Stimulated activated CD4-positive, alpha-beta T cell treated with anti-CD3 and anti-CD28 coated beads, Interleukin-15, amount 100 ng/mL, for 48 hours (primary cell): ENCODE data around the gene PALM.
"Not testable (repeated sequence)": the region's sequence is repeated elsewhere in the genome, so short reads cannot be mapped to it uniquely, and the experiment has no call there.

Experiments used
- DNase-seq, 2 donors: peaks; one replicate each; pipeline ENCODE4 v3.0.0-alpha.2; 2020; ENCODE audit warnings: low read depth in 2 of 2

The PALM gene, protein sequence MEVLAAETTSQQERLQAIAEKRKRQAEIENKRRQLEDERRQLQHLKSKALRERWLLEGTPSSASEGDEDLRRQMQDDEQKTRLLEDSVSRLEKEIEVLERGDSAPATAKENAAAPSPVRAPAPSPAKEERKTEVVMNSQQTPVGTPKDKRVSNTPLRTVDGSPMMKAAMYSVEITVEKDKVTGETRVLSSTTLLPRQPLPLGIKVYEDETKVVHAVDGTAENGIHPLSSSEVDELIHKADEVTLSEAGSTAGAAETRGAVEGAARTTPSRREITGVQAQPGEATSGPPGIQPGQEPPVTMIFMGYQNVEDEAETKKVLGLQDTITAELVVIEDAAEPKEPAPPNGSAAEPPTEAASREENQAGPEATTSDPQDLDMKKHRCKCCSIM

DNA sequence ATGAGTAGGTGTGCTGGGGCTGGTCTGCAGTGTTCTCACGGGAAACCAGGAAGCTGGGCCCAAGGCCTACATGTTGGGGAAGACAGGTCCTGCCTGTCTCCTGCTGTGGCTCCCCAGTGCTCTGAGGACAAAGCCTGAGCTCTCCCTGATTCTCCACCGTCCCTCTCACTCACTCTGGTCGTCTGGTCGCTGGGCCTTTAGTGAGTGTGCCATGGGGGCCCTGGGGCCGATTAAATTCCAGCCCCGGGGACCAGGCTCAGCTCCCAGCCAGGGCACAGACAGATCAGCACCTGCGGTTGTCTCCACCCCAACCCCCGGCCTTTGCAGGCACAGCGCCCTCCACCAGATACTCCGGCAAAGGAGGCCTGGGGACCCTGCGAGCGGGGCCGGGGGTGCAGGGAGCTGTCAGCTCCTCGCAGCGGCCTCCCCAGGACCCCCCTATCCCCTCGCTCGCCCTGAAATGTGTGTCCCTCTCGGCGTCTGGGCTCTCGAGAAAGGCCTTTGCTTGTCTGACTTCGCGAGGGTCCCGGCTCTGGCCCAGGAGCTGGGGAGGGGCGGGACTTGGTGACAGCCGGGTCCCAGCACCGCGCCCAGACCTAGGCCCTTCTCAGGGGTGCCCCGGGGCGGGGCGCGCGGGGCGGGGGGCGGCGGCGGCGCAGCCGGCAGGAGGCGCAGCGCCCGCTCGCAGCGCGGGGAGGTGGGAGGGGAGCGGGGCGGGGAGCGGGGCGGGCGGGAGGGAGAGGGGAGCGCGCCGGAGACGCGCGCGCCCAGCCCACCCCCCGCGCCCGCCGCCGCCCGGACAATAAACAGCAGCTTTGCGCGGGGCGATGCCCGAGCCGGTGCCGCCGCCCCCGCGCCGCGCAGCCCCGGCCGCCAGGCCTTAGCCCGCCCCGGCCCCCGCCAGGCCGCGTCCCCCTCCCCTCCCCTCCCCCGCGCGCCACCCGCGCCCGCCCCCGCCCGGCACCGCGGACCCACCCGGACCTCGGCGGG lies at the start of gene PALM:
PALM (plus strand) TSS at position 782 of the 990 bp plus-strand sequence. CDS start 212 bp downstream, outside the sequence.
- no peak for DNase-seq

DNA sequence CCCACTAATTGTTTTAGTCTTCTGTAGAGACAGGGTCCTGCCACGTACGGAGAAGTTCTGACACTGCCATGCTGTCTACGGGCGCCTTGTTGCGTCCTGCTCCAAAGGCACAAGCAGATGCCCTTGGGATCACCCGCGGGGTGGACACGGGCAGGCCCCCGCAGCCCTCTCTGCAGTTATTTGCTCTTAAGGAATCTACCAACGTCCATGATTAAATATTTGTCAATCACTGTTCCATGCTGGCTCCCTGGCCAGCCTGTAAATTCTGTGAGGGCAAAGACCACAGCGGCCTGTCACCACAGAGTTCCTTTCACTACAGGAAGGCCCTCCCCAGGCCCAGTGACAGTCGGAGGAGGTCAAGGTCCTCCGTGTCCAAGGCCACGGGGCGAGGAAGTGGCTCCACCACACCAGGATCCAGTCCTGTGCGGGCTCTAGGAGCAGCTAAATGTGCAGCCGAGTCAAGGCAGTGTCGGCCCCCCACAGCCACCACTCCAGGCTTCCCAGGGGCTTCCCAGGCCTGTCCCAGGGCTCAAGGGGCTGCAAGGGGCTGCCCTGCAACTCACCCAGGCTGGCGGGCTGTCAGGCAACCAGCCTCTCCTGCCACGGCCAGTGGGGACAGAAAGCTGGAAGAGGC lies 47.8 kb upstream of the PALM start:
- no peak for DNase-seq

DNA sequence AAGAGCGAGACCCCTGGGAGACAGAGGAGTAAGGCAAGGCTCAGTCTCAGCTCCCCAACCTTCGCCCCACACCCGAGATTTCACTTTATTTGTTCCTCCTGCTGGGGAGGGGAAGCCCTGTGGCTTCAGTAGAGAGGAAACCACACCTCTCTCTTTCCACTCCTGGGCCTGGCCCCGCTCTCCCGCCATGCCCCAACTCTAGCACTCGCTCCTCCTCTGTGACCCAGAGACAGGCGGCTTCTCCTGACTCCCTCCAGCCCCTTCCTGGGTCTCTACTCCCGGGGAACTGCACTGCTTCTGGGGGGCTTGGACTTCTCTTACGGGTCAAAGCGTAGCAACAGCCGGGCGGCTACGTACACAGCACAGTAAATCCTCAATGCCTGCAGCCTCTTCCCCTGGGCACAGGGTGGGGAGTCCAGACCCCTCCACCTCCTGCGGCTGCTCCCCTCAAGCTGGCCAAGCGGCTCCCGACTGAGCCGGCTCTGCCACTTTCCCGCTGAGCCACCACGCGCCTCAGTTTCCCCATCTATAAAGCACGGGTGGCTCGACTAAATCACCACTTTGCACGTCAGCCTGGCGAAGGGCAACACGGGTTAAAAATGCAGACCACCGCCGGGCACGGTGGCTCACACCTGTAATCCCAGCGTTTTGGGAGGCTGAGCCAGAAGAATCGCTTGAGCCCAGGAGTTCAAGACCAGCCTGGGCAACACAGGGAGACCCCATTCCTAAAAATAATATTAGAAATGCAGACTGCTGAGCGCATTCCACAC lies 47.1 kb upstream of the PALM start:
- DNase-seq, result peak in 1 of 2 donors; percentile 50

DNA sequence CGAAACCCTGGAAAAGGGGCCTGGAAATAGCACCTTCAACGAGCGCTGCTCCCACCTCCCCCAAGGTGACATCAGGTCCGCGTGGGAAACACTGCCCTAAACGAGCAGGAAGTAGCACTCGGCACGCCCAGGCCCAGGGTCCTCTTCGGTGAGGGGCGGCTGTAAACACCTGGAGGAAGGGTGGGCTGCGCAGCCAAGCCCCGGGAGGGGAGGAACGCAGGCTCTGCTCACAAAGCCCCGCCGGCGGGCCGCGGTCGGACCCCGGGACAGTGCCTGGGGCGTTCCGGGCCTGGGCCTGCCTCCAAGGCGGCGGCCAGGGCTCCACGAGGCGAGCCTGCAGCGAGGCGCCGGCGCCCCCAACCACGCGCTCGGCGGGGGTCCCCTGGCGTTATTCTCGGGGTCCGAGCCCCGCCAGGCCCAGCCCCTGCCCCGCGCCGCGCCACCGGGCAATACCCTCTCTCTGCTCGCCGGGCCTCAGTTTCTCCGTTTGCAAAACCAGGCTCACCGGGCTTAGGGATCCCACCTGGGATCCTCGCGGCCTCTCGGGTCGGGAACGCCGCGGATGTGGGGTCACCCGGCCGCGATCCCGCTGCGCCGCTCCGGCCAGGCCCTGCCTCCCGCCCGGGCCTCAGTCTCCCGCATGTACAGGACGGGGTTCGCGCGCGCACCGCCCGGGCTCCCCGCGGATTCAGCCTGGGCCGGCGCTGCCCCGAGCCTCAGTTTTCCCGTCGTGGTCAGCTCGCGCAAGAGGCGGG lies 46.4 kb upstream of the PALM start:
- peak; percentile 62 to 67 for DNase-seq

DNA sequence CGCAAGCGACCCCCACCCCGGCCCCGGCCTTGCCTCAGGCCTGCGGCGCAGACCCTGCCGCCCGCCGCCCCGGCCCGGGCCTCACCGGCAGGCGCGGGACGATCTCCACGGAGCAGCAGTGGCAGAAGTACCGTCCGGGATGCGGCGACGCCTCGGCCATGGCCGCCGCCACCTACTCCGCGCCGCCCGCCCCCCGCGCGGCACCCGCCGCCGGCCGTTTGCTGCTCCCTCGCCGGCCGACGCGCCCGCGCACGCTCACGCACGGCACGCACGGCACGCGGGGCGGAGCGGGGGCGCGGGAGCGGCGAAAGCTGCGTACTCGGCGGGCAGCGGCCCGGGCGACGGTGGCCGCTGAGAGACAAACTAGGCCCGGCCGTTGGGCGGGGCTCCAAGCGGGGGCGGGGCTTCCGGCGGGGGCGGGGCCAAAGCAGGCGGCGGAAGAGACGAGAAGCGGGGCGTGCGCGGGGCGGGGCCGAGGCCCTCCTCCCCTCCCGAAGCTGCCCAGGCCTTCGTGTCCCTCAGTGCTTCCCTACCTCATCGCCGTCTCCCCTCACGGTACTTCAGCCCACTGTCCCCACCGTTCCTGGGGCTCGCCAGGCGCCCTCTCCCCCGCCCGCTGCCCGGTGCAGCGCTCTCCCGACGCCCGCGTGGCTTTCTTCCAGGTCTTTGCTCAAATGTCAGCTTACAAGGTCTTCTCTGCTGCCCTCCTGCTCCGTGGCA lies 45.6 kb upstream of the PALM start, which contains the start of gene RNF126:
RNF126 (minus strand) TSS at position 253 of the 720 bp plus-strand sequence; CDS start at position 160, 93 bp downstream.
- peak; percentile 88 to 93 for DNase-seq

DNA sequence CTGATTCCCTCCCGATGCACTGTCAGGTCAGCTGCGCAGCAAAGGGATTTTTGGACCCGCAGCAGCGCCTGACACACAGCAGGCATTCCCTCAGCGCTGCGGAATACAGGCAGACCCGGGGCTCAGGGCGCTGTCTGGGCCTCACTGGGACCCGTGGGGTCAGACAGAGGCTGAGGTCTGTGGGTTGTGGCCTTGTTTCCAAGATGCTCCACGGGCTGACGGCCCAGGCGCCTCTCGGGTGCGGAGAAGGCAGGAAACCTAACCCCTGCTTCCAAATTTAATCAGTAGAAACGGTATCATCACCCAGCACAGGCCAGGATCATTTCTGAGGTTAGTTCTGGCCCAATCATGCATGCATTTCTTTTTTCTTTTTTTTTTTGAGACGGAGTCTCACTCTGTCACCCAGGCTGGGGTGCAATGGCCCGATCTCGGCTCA lies 45.0 kb upstream of the PALM start:
- DNase-seq, result no peak

DNA sequence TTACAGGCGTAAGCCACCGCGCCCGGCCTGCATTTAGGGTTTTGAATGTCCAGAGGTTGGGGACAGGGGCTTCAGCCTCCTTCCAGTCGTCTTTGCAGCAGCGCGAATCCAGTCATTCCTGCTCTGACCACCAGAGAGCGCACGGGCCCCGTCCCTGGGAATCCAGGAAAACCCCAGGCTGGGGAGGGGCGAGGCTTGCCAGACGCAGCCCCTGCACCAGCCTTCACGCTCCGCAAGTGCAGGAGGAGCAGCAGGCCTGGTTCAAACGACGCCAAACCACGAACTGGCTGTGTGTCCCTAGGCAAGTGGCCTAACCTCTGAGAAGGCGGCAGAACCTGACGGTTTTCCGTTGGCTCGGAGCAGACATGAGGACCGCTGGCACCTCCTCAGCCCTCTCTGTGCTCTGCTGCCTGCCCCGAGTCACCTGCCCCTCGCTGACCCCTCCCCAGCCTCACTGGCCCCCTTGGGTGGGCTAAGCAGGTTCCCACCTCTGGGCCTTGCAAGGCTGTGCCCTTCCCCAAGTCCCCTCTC lies 43.8 kb upstream of the PALM start:
- peak; percentile 51 to 80 for DNase-seq

DNA sequence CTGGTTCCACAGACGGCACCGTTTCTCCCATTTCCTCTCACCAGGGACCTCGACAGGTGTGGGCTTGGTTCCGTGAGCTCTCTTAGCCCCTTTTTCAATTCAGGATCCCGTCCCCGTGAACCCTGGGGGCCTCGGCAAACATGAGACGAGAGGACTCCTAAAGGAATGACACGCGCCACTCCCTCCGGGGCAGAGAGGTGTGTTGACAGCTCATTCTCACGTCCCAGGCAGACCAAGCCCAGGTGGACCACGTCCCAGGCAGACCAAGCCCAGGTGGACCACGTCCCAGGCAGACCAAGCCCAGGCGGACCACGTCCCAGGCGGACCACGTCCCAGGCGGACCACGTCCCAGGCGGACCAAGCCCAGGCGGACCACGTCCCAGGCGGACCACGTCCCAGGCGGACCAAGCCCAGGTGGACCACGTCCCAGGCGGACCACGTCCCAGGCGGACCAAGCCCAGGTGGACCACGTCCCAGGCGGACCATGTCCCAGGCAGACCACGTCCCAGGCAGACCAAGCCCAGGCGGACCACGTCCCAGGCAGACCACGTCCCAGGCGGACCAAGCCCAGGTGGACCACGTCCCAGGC lies 41.7 kb upstream of the PALM start:
- DNase-seq, result not testable (repeated sequence)

DNA sequence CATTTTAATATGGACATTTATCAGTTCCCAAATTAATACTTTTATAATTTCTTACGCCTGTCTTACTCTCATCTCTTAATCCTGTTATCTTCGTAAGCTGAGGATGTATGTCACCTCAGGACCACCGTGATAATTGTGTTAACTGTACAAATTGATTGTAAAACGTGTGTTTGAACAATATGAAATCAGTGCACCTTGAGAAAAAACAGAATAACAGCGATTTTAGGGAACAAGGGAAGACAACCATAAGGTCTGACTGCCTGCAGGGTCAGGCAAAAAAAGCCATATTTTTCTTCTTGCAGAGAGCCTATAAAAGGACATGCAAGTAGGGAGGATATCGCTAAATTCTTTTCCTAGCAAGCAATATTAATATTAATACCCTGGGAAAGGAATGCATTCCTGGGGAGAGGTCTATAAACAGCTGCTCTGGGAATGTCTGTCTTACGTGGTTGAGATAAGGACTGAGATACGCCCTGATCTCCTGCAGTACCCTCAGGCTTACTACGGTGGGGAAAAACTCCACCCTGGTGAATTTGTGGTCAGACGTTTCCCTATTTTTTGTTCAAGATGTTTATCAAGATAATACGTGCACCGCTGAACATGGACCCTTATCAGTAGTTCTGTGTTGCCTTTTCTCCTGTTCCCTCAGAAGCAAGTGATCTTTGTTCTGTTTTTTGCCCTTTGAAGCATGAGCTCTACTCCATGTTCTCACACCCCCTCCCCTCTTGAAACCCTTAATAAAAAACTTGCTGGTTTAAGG lies 39.9 kb upstream of the PALM start:
- not testable (repeated sequence) for DNase-seq

DNA sequence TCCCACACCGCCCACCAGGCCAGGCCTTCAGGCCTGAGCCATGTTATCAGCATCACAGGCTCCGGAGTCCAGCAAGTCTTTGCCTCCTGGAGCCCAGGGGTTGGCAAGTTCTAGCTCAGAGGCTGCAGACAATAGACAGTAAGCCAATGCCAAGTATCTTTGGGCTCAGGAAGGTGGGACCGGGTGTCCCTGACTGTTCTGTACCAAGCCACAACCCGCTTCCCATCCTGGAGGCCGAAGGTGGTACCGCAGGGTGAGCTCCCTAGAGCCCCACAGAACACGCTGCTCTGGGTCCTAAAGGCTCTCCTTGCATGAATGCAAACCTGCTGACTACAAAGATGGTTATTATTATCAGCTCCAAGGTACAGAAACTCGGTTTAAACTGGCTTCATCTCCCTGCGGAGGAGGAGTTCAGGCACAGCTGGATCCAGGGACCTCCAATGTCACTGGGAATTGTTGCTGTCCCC lies 38.1 kb upstream of the PALM start:
- no peak for DNase-seq

DNA sequence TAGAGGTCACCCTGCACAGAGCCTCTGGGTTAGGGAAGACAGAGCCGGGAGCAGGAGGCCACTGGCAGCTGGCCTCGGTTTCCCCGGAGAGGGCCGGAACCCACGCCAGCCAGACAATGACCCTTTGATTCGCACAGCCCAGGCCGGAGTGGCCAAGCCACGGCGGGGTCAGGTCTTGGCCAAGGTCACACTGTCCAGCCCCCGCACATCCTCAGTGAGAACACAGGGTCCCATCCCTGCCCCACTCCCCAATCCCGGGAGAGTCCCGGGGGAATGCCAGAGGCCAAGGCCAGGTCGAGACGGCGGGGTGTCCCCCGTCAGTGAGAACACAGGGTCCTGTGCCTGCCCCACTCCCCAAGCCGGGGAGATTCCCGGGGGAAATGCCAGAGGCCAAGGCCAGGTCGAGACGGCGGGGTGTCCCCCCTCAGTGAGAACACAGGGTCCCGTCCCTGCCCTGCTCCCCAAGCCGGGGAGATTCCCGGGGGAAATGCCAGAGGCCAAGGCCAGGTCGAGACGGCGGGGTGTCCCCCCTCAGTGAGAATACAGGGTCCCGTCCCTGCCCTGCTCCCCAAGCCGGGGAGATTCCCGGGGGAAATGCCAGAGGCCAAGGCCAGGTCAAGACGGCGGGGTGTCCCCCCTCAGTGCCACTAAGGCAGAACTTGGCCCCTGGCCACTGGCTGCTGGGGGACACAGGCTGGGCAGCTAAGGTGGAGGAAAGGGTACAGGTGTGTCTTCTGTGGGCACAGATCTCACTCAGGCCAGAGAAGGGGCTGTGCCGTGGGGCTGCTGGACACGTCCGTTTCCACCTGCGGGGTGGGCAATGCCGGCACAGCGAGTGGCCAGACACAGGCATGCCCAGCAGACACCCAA lies 34.2 kb upstream of the PALM start:
- DNase-seq, result no peak

DNA sequence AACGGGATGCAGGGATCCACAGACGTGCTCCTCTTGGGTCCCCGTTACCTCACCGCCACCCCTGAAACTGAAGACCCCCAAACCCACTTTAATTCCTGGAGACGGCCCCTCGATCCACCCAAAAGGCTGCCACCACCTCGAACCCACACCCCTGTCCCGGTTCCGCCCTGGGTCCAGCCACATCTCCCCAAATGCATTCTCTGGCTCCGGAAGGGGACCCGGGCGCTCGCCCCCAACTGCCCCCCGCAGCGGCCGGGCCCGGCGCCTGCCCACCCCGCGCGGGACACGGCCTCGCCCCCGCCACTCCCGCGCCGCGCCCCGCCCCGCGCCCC lies 32.8 kb upstream of the PALM start:
- no peak for DNase-seq

DNA sequence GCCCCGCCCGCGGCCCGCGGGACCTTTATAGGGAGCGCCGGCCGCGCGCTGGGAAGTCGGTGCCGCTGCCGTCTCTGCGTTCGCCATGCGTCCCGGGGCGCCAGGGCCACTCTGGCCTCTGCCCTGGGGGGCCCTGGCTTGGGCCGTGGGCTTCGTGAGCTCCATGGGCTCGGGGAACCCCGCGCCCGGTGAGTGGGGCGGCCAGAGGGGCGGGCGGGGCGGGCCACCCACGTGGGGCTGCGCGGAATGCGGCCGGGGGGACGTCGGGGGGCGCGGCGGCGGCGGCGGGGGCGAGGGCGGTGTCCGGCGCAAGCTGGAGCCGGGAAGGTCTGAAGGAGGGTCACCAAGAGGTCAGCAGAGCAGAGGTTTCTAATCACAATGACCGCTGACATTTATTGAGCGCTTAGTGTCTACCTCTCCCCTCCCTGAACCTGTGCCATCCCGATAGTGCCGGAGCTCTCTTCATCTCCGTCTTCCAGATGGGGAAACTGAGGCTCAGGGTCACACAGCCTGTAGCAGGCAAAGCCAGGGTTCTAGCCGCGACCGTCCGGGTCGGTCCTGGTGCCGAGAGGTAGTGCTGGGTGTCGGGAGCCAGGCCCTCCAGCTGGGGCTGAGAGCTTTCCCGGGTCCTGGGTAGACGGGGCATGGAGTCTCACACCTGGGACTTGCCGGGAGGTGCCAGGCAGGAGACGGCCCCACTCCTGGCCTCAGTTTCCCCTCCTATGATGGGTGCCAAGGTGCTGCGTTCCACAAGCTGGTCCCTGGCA lies 32.2 kb upstream of the PALM start, which contains the start of gene FSTL3:
FSTL3 (plus strand) TSS at position 54 of the 767 bp plus-strand sequence; CDS start at position 86, 32 bp downstream.
- DNase-seq, result no peak

DNA sequence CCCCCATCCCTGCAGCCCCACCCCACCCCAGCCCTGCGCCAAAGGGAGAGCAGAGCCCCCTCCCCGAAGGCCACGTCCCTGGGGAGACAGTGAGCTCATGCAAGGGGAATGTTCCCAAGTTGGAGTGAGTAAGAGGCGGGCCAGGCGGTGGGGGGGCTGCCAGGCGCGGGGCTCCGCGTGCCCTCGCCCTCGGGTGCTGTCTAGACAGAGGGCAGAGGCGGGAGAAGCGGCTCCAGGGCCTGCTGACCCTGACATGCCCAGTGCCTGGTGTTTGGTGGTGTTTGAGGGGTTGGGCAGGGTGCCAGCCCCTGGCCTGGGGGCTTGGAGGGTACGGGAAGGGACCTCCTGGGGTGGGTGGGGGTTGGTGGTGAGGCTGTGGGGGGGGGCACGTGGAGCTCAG lies 31.5 kb upstream of the PALM start:
- DNase-seq, result no peak

DNA sequence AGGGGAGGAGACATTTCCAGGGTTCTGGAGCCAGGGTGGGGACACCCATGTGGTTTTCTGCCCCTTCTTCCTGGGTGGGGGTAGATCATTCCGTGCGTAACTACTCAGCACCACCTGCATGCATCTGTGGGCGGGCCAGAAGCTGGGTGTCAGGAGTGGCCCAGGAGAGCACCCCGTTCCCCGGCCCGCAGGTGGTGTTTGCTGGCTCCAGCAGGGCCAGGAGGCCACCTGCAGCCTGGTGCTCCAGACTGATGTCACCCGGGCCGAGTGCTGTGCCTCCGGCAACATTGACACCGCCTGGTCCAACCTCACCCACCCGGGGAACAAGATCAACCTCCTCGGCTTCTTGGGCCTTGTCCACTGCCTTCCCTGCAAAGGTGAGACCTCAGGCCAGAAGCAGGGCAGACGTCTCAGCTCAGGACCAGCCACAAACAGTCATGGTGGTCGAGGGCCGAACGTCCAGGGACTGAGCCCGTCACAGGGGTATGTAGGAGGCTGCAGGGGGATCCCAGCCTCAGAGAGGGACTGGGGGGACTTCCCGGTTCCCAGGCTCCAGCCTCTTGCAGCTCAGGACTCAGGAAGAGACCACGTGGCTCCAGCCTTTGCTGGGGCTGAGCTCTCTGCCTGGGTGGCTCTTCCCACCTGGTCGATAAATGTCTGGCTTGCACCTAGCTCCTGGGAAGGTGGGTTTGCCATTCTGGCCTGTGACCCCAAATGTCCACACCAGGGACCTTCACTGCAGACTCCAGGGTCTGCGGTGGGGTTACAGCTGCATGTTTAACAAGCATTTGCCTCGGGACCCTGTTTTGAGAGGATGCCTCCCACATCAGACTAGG lies 30.9 kb upstream of the PALM start:
- no peak for DNase-seq
